Measurements from ENCODE around the gene SAMD13. TPM values are rescaled to one million over a fixed set of nuclear protein-coding genes. Genes with fewer than 3 reads are reported as not detected.

SAMD13 gene
- total and polyA plus RNA-seq, 2 donors (not counting 1 experiment from before 2014, with no cell fraction given) = 0.42 TPM; not detected in 1

GRCh38 chr1:84366786-84367185 is 65.3 kb downstream of the SAMD13 start:
- Histone ChIP-seq H4K20me1 (ENCODE audit: control insufficient read depth, insufficient read depth, low read length, poor library complexity, severe bottlenecking) (no peaks in the 10 kb centered on the region), H2AFZ (ENCODE audit: insufficient read depth, low read depth, low read length, poor library complexity, severe bottlenecking) (no peak overlapping the region), H3K9me3 (ENCODE audit: control extremely low read depth in 1 of 3, control insufficient read depth in 2 of 3, insufficient read depth in 1 of 3, low read length in 2 of 3) (no peaks in the 10 kb centered on the region), H3K27me3 (replicated peaks in 1 of 4; ENCODE audit: control extremely low read depth in 1 of 4, control insufficient read depth in 3 of 4, insufficient read depth in 4 of 4, low read length in 3 of 4) (no peaks in the 10 kb centered on the region), H3K9ac (ENCODE audit: low read length) (no peak overlapping the region), H3K4me1 (ENCODE audit: control insufficient read depth in 2 of 2, insufficient read depth in 2 of 2, low read length in 2 of 2) (no peaks in the 10 kb centered on the region), H3K79me2 (ENCODE audit: control insufficient read depth, insufficient read depth, low read length) (no peaks in the 10 kb centered on the region), H3K4me2 (replicated peaks; ENCODE audit: low read depth, low read length, poor library complexity, severe bottlenecking) (no peak overlapping the region), H3K36me3 (replicated peaks in 1 of 2; ENCODE audit: control extremely low read depth in 1 of 2, control insufficient read depth in 1 of 2, extremely low read depth in 1 of 2, insufficient read depth in 2 of 2, low read length in 1 of 2) (no peaks in the 10 kb centered on the region), H3K4me3 (ENCODE audit: control extremely low read depth in 1 of 5, extremely low read depth in 1 of 5, insufficient read depth in 1 of 5, low read depth in 2 of 5, low read length in 4 of 5) (no peak overlapping the region), H3K27ac (ENCODE audit: low read length in 2 of 2) (no peak overlapping the region)
- WGBS (ENCODE audit: insufficient coverage) = no CpG with 5 or more reads among the region's 2 CpGs
- intact Hi-C loops (cut with micrococcal nuclease) = no loop called here
- H3K27me3 Mint-ChIP-seq = no peaks in the 10 kb centered on the region
- no peak overlapping the region for H3K4me3 Mint-ChIP-seq
- H3K27ac Mint-ChIP-seq = no peak overlapping the region
- ATAC-seq (ENCODE audit: low read depth) (no peak), DNase-seq (no peak)
- ChIA-PET CTCF (no interaction called here), POLR2A (no interaction called here)
- no peak for TF ChIP-seq CTCF (IDR thresholded peaks at IDR 0.05)
- no peak for TF ChIP-seq EZH2 (IDR thresholded peaks at IDR 0.05; ENCODE audit: borderline replicate concordance, insufficient read depth, low read depth, low read length, poor library complexity, severe bottlenecking)
- no peaks in the 10 kb centered on the region for H3K4me1 Mint-ChIP-seq
- H3K9me3 Mint-ChIP-seq (ENCODE audit: insufficient read depth) = no peaks in the 10 kb centered on the region

- no peaks in the 10 kb centered on the region for H3K79me2 ChIP-seq (ENCODE audit: control insufficient read depth, insufficient read depth, low read length)
- ChIA-PET CTCF (no interaction called here), POLR2A (no interaction called here)
- Mint-ChIP-seq H3K9me3 (ENCODE audit: insufficient read depth) (no peaks in the 10 kb centered on the region), H3K4me1 (no peaks in the 10 kb centered on the region), H3K27me3 (no peaks in the 10 kb centered on the region), H3K4me3 (no peak overlapping the region), H3K27ac (no peak overlapping the region)
- H4K20me1 ChIP-seq (ENCODE audit: control insufficient read depth, insufficient read depth, low read length, poor library complexity, severe bottlenecking) = no peaks in the 10 kb centered on the region
- no peak overlapping the region for H3K27ac ChIP-seq (ENCODE audit: low read length in 2 of 2)
- no peak overlapping the region for H2AFZ ChIP-seq (ENCODE audit: insufficient read depth, low read depth, low read length, poor library complexity, severe bottlenecking)
- H3K36me3 ChIP-seq (replicated peaks in 1 of 2; ENCODE audit: control extremely low read depth in 1 of 2, control insufficient read depth in 1 of 2, extremely low read depth in 1 of 2, insufficient read depth in 2 of 2, low read length in 1 of 2) = no peaks in the 10 kb centered on the region
- no peaks in the 10 kb centered on the region for H3K9me3 ChIP-seq (ENCODE audit: control extremely low read depth in 1 of 3, control insufficient read depth in 2 of 3, insufficient read depth in 1 of 3, low read length in 2 of 3)
- H3K4me1 ChIP-seq (ENCODE audit: control insufficient read depth in 2 of 2, insufficient read depth in 2 of 2, low read length in 2 of 2) = no peaks in the 10 kb centered on the region
- no peak for ATAC-seq (ENCODE audit: low read depth)
- no peak for DNase-seq
- H3K4me2 ChIP-seq (replicated peaks; ENCODE audit: low read depth, low read length, poor library complexity, severe bottlenecking) = no peak overlapping the region
- no peak overlapping the region for H3K9ac ChIP-seq (ENCODE audit: low read length)
- H3K4me3 ChIP-seq (ENCODE audit: control extremely low read depth in 1 of 5, extremely low read depth in 1 of 5, insufficient read depth in 1 of 5, low read depth in 2 of 5, low read length in 4 of 5) = no peak overlapping the region
- 100% methylated on average over 1 of the region's 1 CpG for WGBS (ENCODE audit: insufficient coverage)
- intact Hi-C loops (cut with micrococcal nuclease) = no loop called here
- H3K27me3 ChIP-seq (replicated peaks in 1 of 4; ENCODE audit: control extremely low read depth in 1 of 4, control insufficient read depth in 3 of 4, insufficient read depth in 4 of 4, low read length in 3 of 4) = no peaks in the 10 kb centered on the region
- TF ChIP-seq CTCF (IDR thresholded peaks at IDR 0.05) = no peak
- TF ChIP-seq EZH2 (IDR thresholded peaks at IDR 0.05; ENCODE audit: borderline replicate concordance, insufficient read depth, low read depth, low read length, poor library complexity, severe bottlenecking) = no peak
Observed at GRCh38 chr1:84367219-84367618, 65.7 kb downstream of the SAMD13 start.

Measured in B cell (primary cell).